Nephron progenitor cell (in vitro differentiated cells): ENCODE measurements around the gene PERCC1.
A peak's percentile ranks its signal among the peaks of the same experiment; 100 is the strongest.

Experiments
- DNase-seq: peaks from one replicate; pipeline ENCODE4 v3.0.0; 2021
- H3K27ac Mint-ChIP-seq: 2 replicates; pipeline ENCODE4 v1.8.0; 2021; ENCODE audit warnings: mild to moderate bottlenecking, moderate library complexity, mixed read lengths
- H3K27me3 Mint-ChIP-seq: 2 replicates; pipeline ENCODE4 v1.8.0; 2021; ENCODE audit warnings: mild to moderate bottlenecking, low read depth, mixed read lengths; ENCODE audit not compliant: poor library complexity
- H3K36me3 Mint-ChIP-seq: 2 replicates; pipeline ENCODE4 v1.8.0; 2021; ENCODE audit warnings: low read depth, mixed read lengths
- H3K4me1 Mint-ChIP-seq: 2 replicates; pipeline ENCODE4 v1.8.0; 2021; ENCODE audit warnings: mixed read lengths
- H3K4me3 Mint-ChIP-seq: 2 replicates; pipeline ENCODE4 v1.8.0; 2021; ENCODE audit warnings: mild to moderate bottlenecking, moderate library complexity, mixed read lengths
- H3K9me3 Mint-ChIP-seq: 2 replicates; pipeline ENCODE4 v1.8.0; 2021; ENCODE audit warnings: mild to moderate bottlenecking, moderate library complexity, mixed read lengths
- CTCF ChIP-seq: fragments of 200-600 bp; sonication (generic); IDR thresholded peaks from 2 replicates; pipeline ENCODE4 v1.5.0; 2021; ENCODE audit warnings: antibody characterized with exemption

PERCC1 gene

GRCh38 chr16:1460602-1461138 is 29.8 kb downstream of the PERCC1 start:
- Mint-ChIP-seq H3K27me3 (no peaks in the 10 kb centered on the region), H3K4me3 (no peak overlapping the region), H3K4me1 (no peaks in the 10 kb centered on the region), H3K27ac (no peak overlapping the region), H3K9me3 (no peaks in the 10 kb centered on the region), H3K36me3 (peaks cover 8% of the 10 kb centered on the region)
- TF ChIP-seq CTCF, result no peak
- no peak for DNase-seq

- no peak for DNase-seq
- Mint-ChIP-seq H3K36me3 (peaks cover 8% of the 10 kb centered on the region), H3K9me3 (no peaks in the 10 kb centered on the region), H3K27me3 (no peaks in the 10 kb centered on the region), H3K4me1 (no peaks in the 10 kb centered on the region), H3K4me3 (no peak overlapping the region), H3K27ac (no peak overlapping the region)
- no peak for TF ChIP-seq CTCF
These were observed 30.3 kb downstream of the PERCC1 start for GRCh38 chr16:1461146-1461545.

GRCh38 chr16:1464196-1464893 is 33.5 kb downstream of the PERCC1 start:
- TF ChIP-seq CTCF, result no peak
- Mint-ChIP-seq H3K4me3 (no peak overlapping the region), H3K4me1 (no peaks in the 10 kb centered on the region), H3K27me3 (no peaks in the 10 kb centered on the region), H3K27ac (no peak overlapping the region), H3K9me3 (no peaks in the 10 kb centered on the region), H3K36me3 (peaks cover 8% of the 10 kb centered on the region)
- DNase-seq, result no peak

GRCh38 chr16:1464894-1465566 is 34.2 kb downstream of the PERCC1 start:
- TF ChIP-seq CTCF, result no peak
- Mint-ChIP-seq H3K4me3 (no peak overlapping the region), H3K27me3 (peaks cover under 1% of the 10 kb centered on the region), H3K4me1 (peaks cover 6% of the 10 kb centered on the region), H3K36me3 (peaks cover 8% of the 10 kb centered on the region), H3K27ac (peak overlapping the region; percentile 94), H3K9me3 (no peaks in the 10 kb centered on the region)
- DNase-seq, result no peak

GRCh38 chr16:1465567-1465915 is 34.7 kb downstream of the PERCC1 start:
- no peak overlapping the region for H3K27ac Mint-ChIP-seq
- no peaks in the 10 kb centered on the region for H3K9me3 Mint-ChIP-seq
- TF ChIP-seq CTCF, result no peak
- peaks cover 4% of the 10 kb centered on the region for H3K27me3 Mint-ChIP-seq
- peaks cover 8% of the 10 kb centered on the region for H3K36me3 Mint-ChIP-seq
- peaks cover 11% of the 10 kb centered on the region for H3K4me1 Mint-ChIP-seq
- H3K4me3 Mint-ChIP-seq, result no peak overlapping the region
- no peak for DNase-seq
